Adrenal gland (tissue), 12 donors: ENCODE data around the gene TFB1M. TPM values are rescaled to one million over a fixed set of nuclear protein-coding genes. Genes with fewer than 3 reads are reported as not detected.
"Not testable (repeated sequence)": the region's sequence is repeated elsewhere in the genome, so short reads cannot be mapped to it uniquely, and the experiment has no call there.

Experiments used
- DNase-seq, 7 donors: peaks; one replicate each; pipeline ENCODE4 v3.0.0-alpha.2; 2019 to 2020
- H3K27ac ChIP-seq, 5 donors: fragments of 200-600 bp; sonication (generic) in 4 of 5; 1 replicate in 3 of 5; 2 replicates in 2 of 5; pipeline versions ENCODE4 v1.5.1 to v1.8.0; 2016 to 2020; ENCODE audit warnings: mild to moderate bottlenecking in 1 of 5
- H3K27me3 ChIP-seq: fragments of 200-600 bp; 2 replicates; pipeline ENCODE4 v1.8.0; 2021
- H3K36me3 ChIP-seq, 2 donors: fragments of 200-600 bp; replicated peaks in 1 of 2; 1 replicate in 1 of 2; 2 replicates in 1 of 2; pipeline versions ENCODE4 v1.5.1 to v1.8.0; 2018 to 2022
- H3K4me1 ChIP-seq, 2 donors: fragments of 200-600 bp; replicated peaks in 1 of 2; 1 replicate in 1 of 2; 2 replicates in 1 of 2; pipeline versions ENCODE4 v1.5.1 to v1.8.0; 2018 to 2021
- H3K4me3 ChIP-seq, 4 donors: fragments of 200-600 bp; sonication (generic) in 3 of 4; one replicate each; pipeline ENCODE4 v1.5.1; 2016 to 2018
- H3K9me3 ChIP-seq, 3 donors: fragments of 200-600 bp; sonication (generic) in 1 of 3; replicated peaks in 1 of 3; 1 replicate in 2 of 3; 2 replicates in 1 of 3; pipeline versions ENCODE4 v1.5.1 to v1.8.0; 2016 to 2021
- CTCF ChIP-seq, 6 experiments: fragments of 450-650 bp in 4 of 6; fragments of 200-600 bp in 2 of 6; sonication (generic) in 1 of 6; IDR thresholded peaks; 1 replicate in 5 of 6; 2 replicates in 1 of 6; pipeline versions ENCODE4 v1.5.1 to v1.8.0; 2016 to 2021; ENCODE audit warnings: antibody characterized with exemption in 6 of 6, mild to moderate bottlenecking in 2 of 6, moderate library complexity in 1 of 6
- POLR2A ChIP-seq, 2 donors: fragments of 450-650 bp; IDR thresholded peaks; one replicate each; pipeline ENCODE4 v1.6.1; 2017; ENCODE audit warnings: antibody characterized with exemption in 2 of 2, mild to moderate bottlenecking in 2 of 2, moderate library complexity in 1 of 2
- WGBS, 4 donors: extraction: QIAGEN DNeasy Blood & Tissue Kit in 2 of 4; methylation state at CpG; one replicate each; pipeline versions ENCODE4 v1.1.5 to v1.1.7; 2013 to 2017; 5-methylcytosine and 5-hydroxymethylcytosine counted together
- intact Hi-C, 2 donors: fragments of 100-400 bp; cut with DNase I; formaldehyde crosslinking; loops; one replicate each; pipeline versions ENCODE4 v1.14.1 to v1.15.0; 2022 to 2023
- polyA plus RNA-seq, 3 donors: library from polyadenylated mRNA; stranded (reverse); fragments of 200-250 nt in 2 of 3; fragments of 350-450 nt in 1 of 3; fragmentation: Illumina TruSeq in 1 of 3; extraction: RNeasy Lipid Tissue Mini Kit (QIAGEN cat#74804) in 1 of 3; gene quantifications; one replicate each; pipeline ENCODE4 v1.2.3, GENCODE V29; 2013 to 2014
- total RNA-seq, 9 donors: library from RNA; depleted of rRNA in 4 of 9; stranded (reverse); fragments of >200 nt in 4 of 9; fragments of 120-200 nt in 1 of 9; fragmentation: NEBNext Ultra II Directional in 1 of 9; extraction: Animal tissue kit (Norgen Biotek cat#: 25700) in 1 of 9; gene quantifications; one replicate each; pipeline versions ENCODE4 v1.1.0 to v1.2.4, GENCODE V29; 2013 to 2023
- donor health status: healthy with polysubstance abuse.
- donor health status: Bipolar disorder and iron deficiency.
- donor health status: DM: yes; HTN: yes; CAD: no.
- donor health status: DM: no; HTN: no; CAD: no.
- donor health status: DM: no; HTN: no; CAD: no.
- donor health status: DM: yes; HTN: yes; CAD: no.

Gene TFB1M
- total and polyA plus RNA-seq, 12 donors = 17.1 to 74.8 (median 49.8) TPM

GRCh38 chr6:155232848-155233247 is 81.4 kb downstream of the TFB1M start:
- Histone ChIP-seq H3K4me1 (no peaks in the 10 kb centered on the region), H3K27me3 (no peaks in the 10 kb centered on the region), H3K36me3 (no peaks in the 10 kb centered on the region), H3K4me3 (no peak overlapping the region), H3K9me3 (no peaks in the 10 kb centered on the region), H3K27ac (no peak overlapping the region)
- TF ChIP-seq POLR2A (IDR thresholded peaks at IDR 0.05) (no peak), CTCF (IDR thresholded peaks at IDR 0.05) (no peak)
- WGBS, 4 donors = 78 to 94% (median 84%) methylated on average over 6 of the region's 6 CpGs
- intact Hi-C loops = no loop called here
- no peak for DNase-seq

- H3K9me3 ChIP-seq, H3K4me3 ChIP-seq, H3K36me3 ChIP-seq, H3K27ac ChIP-seq, H3K4me1 ChIP-seq, H3K27me3 ChIP-seq, intact Hi-C loops, DNase-seq: not testable (repeated sequence)
- 92 to 95% (median 92%) methylated on average over 4 of the region's 4 CpGs for WGBS, 4 donors
Measured at GRCh38 chr6:155230975-155231374, 83.3 kb downstream of the TFB1M start.

- intact Hi-C loops = no loop called here
- Histone ChIP-seq H3K4me1 (no peaks in the 10 kb centered on the region), H3K4me3 (no peak overlapping the region), H3K27me3 (no peaks in the 10 kb centered on the region), H3K27ac (no peak overlapping the region), H3K9me3 (no peaks in the 10 kb centered on the region), H3K36me3 (no peaks in the 10 kb centered on the region)
- WGBS, 4 donors = 82 to 90% (median 85%) methylated on average over 13 of the region's 13 CpGs
- TF ChIP-seq CTCF (IDR thresholded peaks at IDR 0.05) (no peak), POLR2A (IDR thresholded peaks at IDR 0.05) (no peak)
- DNase-seq = no peak
Measured at GRCh38 chr6:155228546-155229166, 85.6 kb downstream of the TFB1M start.

- Histone ChIP-seq H3K27me3 (no peaks in the 10 kb centered on the region), H3K27ac (no peak overlapping the region), H3K4me3 (no peak overlapping the region), H3K36me3 (no peaks in the 10 kb centered on the region), H3K4me1 (no peaks in the 10 kb centered on the region), H3K9me3 (no peaks in the 10 kb centered on the region)
- intact Hi-C loops = no loop called here
- DNase-seq = no peak
- TF ChIP-seq CTCF (IDR thresholded peaks at IDR 0.05) (no peak), POLR2A (IDR thresholded peaks at IDR 0.05) (no peak)
- WGBS, 4 donors = 92 to 100% (median 95%) methylated on average over 4 of the region's 4 CpGs
Measured at GRCh38 chr6:155227046-155227445, 87.2 kb downstream of the TFB1M start.

- Histone ChIP-seq H3K27me3 (no peaks in the 10 kb centered on the region), H3K9me3 (no peaks in the 10 kb centered on the region), H3K4me1 (no peaks in the 10 kb centered on the region), H3K27ac (no peak overlapping the region), H3K4me3 (no peak overlapping the region), H3K36me3 (no peaks in the 10 kb centered on the region)
- TF ChIP-seq POLR2A (IDR thresholded peaks at IDR 0.05) (no peak), CTCF (IDR thresholded peaks at IDR 0.05) (no peak)
- intact Hi-C loops = no loop called here
- no peak for DNase-seq
- 92 to 95% (median 94%) methylated on average over 7 of the region's 7 CpGs for WGBS, 4 donors
Measured at GRCh38 chr6:155224618-155225017, 89.7 kb downstream of the TFB1M start.
